ENCODE data around the gene PDRG1.

PDRG1 gene

GRCh38 chr20:31951530-31952453 lies at the start of gene PDRG1:
TSS of gene PDRG1 (minus strand) at chr20:31952046. CDS start at chr20:31951961, 85 bp downstream.
- DNase-seq (ENCODE audit: low spot score), result peak; percentile 96

GRCh38 chr20:31998246-31998645 lies 46.4 kb upstream of the PDRG1 start:
- no peak for DNase-seq (ENCODE audit: low spot score)

- DNase-seq (ENCODE audit: low spot score), result no peak
These were observed 45.1 kb upstream of the PDRG1 start for GRCh38 chr20:31996996-31997395.

GRCh38 chr20:31992086-31992485 lies 40.2 kb upstream of the PDRG1 start:
- no peak for DNase-seq (ENCODE audit: low spot score)

- DNase-seq (ENCODE audit: low spot score), result no peak
These were observed 39.5 kb upstream of the PDRG1 start for GRCh38 chr20:31991339-31991705.

GRCh38 chr20:31990641-31991338 lies 38.9 kb upstream of the PDRG1 start:
- no peak for DNase-seq (ENCODE audit: low spot score)

- DNase-seq (ENCODE audit: low spot score), result no peak
These were observed 37.3 kb upstream of the PDRG1 start for GRCh38 chr20:31989030-31989645.

- DNase-seq (ENCODE audit: low spot score), result no peak
These were observed 36.7 kb upstream of the PDRG1 start for GRCh38 chr20:31988430-31989015.

- no peak for DNase-seq (ENCODE audit: low spot score)
These were observed 35.9 kb upstream of the PDRG1 start for GRCh38 chr20:31987744-31988143.

- DNase-seq (ENCODE audit: low spot score), result no peak
These were observed 33.2 kb upstream of the PDRG1 start for GRCh38 chr20:31984981-31985471.

- no peak for DNase-seq (ENCODE audit: low spot score)
These were observed 29.9 kb upstream of the PDRG1 start for GRCh38 chr20:31981784-31982183.

GRCh38 chr20:31979713-31980426 lies 28.0 kb upstream of the PDRG1 start:
- DNase-seq (ENCODE audit: low spot score), result no peak

GRCh38 chr20:31977080-31977479 lies 25.2 kb upstream of the PDRG1 start:
- DNase-seq (ENCODE audit: low spot score), result no peak

- DNase-seq (ENCODE audit: low spot score), result no peak
These were observed 24.0 kb upstream of the PDRG1 start for GRCh38 chr20:31975874-31976273.

- no peak for DNase-seq (ENCODE audit: low spot score)
These were observed 23.2 kb upstream of the PDRG1 start for GRCh38 chr20:31974951-31975487.

- no peak for DNase-seq (ENCODE audit: low spot score)
These were observed 22.4 kb upstream of the PDRG1 start for GRCh38 chr20:31974296-31974695.

GRCh38 chr20:31972471-31973021 lies 20.7 kb upstream of the PDRG1 start:
- no peak for DNase-seq (ENCODE audit: low spot score)

GRCh38 chr20:31969991-31970390 lies 18.1 kb upstream of the PDRG1 start:
- DNase-seq (ENCODE audit: low spot score), result no peak

- peak; percentile 45 for DNase-seq (ENCODE audit: low spot score)
These were observed 16.7 kb upstream of the PDRG1 start for GRCh38 chr20:31968291-31969126.

- DNase-seq (ENCODE audit: low spot score), result no peak
These were observed 16.0 kb upstream of the PDRG1 start, which contains the start of gene XKR7 for GRCh38 chr20:31967830-31968249. TSS of gene XKR7 (plus strand) at chr20:31968151. CDS start at chr20:31968176, 25 bp downstream.

Measured in hematopoietic multipotent progenitor cell treated with erythropoietin and hydrocortisone succinate and interleukin-3 and kit ligand, for 15 days (in vitro differentiated cells).